Thyroid gland (tissue), 4 donors: ENCODE measurements around the gene WASF3.

Source experiments
- CTCF ChIP-seq, 6 experiments: fragments of 200-600 bp in 3 of 6; fragments of 450-650 bp in 3 of 6; sonication (generic) in 3 of 6; IDR thresholded peaks; one replicate each; pipeline ENCODE4 v1.5.1; 2016 to 2019; ENCODE audit warnings: antibody characterized with exemption in 6 of 6, mild to moderate bottlenecking in 2 of 6, inconsistent platforms in 1 of 6, moderate library complexity in 1 of 6
- POLR2A ChIP-seq, 2 donors: fragments of 450-650 bp; IDR thresholded peaks; one replicate each; pipeline ENCODE4 v1.6.1; 2017; ENCODE audit warnings: antibody characterized with exemption in 2 of 2, mild to moderate bottlenecking in 2 of 2, moderate library complexity in 1 of 2

DNA sequence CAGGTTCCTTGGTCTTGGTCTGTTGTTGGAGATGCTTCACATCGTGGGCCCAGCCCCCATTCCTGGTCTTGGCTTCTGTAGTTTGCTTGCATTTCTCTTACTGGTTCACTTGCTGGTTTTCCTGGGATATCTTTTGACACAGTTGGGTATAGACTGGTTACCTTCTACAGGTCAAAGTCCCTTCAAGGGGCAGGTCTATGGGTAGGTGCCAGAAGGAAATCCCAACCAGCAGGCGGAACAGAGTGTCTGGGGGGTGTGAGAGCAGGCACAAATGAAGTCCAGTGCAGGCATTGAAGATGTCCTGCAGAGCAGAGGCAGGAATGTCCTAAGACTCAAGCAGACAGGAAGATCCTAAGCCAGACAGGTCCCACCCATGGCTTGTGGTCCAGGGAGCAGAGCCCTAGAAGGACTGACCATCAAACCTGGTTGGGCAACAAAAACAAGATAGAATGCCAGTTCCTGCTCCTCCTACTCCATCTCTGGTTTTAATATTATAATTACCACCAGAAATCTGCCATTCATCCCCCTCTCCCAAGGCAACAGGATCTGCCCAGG lies 17.7 kb upstream of the WASF3 start:
- no peak for TF ChIP-seq CTCF (IDR thresholded peaks at IDR 0.05)
- TF ChIP-seq POLR2A (IDR thresholded peaks at IDR 0.05): no peak
